Mucosa of stomach (tissue), 1 donor: Measurements from ENCODE around the gene GRM4.

Experiments
- H3K27me3 ChIP-seq: one replicate; pipeline ENCODE4 v1.7.0; 2013; ENCODE audit warnings: mild to moderate bottlenecking, low read length; ENCODE audit not compliant: control insufficient read depth, insufficient read depth
- H3K36me3 ChIP-seq: one replicate; pipeline ENCODE4 v1.7.0; 2013; ENCODE audit warnings: low read length; ENCODE audit not compliant: control insufficient read depth, insufficient read depth
- H3K4me1 ChIP-seq: one replicate; pipeline ENCODE4 v1.7.0; 2013; ENCODE audit warnings: mild to moderate bottlenecking, low read length; ENCODE audit not compliant: control insufficient read depth, insufficient read depth
- H3K4me3 ChIP-seq: one replicate; pipeline ENCODE4 v1.7.0; 2013; ENCODE audit warnings: low read length
- H3K9ac ChIP-seq: one replicate; pipeline ENCODE4 v1.7.0; 2013; ENCODE audit warnings: mild to moderate bottlenecking, low read length, moderate library complexity
- H3K9me3 ChIP-seq: one replicate; pipeline ENCODE4 v1.7.0; 2013; ENCODE audit warnings: mild to moderate bottlenecking, low read length, moderate library complexity; ENCODE audit not compliant: control insufficient read depth
- donor health status: Pancreatic carcinoma.

The GRM4 gene

DNA sequence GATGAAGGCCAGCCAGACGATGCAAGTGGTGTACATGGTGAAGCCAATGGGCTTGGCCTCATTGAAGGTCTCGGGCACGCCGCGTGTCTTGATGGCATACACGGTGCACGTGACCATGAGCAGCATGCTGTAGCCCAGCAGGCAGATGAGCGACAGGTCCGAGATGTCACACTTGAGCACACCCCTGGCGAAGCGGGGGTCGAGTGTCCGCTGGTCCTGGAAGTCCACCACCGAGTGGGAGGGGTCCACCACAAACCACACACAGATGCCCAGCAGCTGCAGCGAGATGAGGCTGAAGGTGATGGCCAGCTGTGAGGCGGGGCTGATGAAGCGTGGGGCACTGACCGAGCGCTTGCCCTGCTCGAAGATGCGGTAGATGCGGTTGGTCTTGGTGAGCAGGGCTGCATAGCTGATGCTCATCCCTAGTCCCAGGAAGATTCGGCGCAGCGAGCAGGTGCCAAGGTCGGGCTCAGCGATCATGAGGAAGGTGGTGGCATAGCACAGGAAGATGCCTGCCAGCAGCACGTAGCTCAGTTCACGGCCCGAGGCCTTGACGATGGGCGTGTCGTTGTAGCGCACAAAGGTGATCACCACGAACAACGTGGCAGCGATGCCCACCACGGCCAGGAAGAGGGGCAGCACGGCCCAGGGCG is 110.1 kb downstream of the GRM4 start:
- no peaks in the 10 kb centered on the region for H3K36me3 ChIP-seq
- no peaks in the 10 kb centered on the region for H3K4me1 ChIP-seq
- H3K27me3 ChIP-seq, result no peaks in the 10 kb centered on the region
- no peak overlapping the region for H3K4me3 ChIP-seq
- no peaks in the 10 kb centered on the region for H3K9me3 ChIP-seq
- no peak overlapping the region for H3K9ac ChIP-seq

DNA sequence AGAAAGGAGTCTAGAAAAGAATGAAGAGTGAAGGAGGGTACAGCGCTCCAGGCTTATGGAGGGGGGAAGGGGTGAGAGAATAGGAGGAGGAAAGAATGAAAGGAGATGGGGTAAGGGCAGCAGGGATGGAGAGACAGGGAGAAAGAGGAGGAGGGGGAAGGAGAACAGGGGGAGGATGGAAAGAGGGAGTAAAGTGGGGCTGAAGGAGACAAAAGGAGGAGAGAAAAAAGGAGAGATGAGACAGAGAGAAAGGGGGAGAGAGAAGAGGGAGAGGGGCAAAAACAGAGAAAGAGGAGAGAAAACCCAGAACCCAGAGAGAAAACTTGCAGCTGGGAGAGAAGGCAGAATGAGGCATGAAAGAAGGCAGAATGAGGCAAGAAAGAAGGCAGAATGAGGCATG is 110.7 kb downstream of the GRM4 start:
- no peak overlapping the region for H3K4me3 ChIP-seq
- H3K9ac ChIP-seq, result no peak overlapping the region
- H3K4me1 ChIP-seq, result no peaks in the 10 kb centered on the region
- no peaks in the 10 kb centered on the region for H3K9me3 ChIP-seq
- no peaks in the 10 kb centered on the region for H3K36me3 ChIP-seq
- H3K27me3 ChIP-seq, result no peaks in the 10 kb centered on the region

DNA sequence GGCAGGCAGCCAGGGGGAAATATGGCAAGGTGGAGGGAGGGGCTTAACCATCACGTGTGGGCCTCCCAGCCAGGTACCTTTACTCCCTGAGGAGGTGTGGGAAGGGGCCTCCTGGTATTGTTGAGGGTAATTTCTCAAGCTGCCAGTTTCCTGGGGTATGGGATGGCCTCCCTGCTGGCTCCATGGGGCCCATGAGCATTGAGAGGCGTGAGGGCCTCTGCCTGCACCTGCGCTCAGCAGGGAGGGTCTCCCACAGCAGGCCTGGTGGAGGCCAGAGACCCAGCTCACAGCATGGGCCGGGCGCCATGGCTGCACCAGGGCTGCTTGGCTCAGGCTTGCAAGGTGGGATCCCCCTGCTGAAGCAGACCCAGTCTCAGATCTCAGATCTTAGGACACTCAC is 113.0 kb downstream of the GRM4 start:
- no peaks in the 10 kb centered on the region for H3K9me3 ChIP-seq
- no peaks in the 10 kb centered on the region for H3K4me1 ChIP-seq
- no peak overlapping the region for H3K9ac ChIP-seq
- H3K27me3 ChIP-seq, result no peaks in the 10 kb centered on the region
- H3K4me3 ChIP-seq, result no peak overlapping the region
- no peaks in the 10 kb centered on the region for H3K36me3 ChIP-seq

DNA sequence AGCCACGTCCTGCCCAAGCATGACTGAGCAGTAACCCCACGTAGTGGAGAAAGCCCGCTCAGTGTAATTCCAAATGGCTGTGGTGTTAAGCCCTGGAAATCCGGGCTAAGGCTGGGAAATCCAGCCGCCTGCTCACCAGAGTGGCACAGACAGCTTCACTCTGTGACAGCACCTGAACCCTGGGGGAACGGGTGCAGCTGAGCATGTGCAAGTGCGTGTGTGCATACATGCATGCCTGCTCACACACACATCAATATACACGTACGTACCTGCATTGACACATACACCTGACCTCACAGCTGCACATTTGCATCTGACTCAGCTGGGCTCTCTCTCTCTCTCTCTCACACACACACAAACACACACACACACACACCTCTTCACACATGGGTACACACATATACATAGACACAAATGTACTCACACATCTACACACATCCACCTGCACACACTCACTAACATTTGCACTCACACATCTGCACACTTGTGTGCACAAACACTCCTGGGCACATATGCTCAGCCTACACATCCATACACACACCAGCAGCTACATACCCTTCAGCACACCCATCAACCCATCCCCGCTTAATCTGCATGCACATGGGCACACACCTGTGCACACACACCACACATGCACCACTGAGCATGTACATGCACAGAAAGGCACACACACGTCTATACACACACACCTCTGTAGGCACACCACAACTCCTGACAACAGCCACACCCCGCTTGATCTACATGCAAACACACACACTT is 114.1 kb downstream of the GRM4 start:
- no peaks in the 10 kb centered on the region for H3K9me3 ChIP-seq
- no peak overlapping the region for H3K4me3 ChIP-seq
- H3K27me3 ChIP-seq, result no peaks in the 10 kb centered on the region

DNA sequence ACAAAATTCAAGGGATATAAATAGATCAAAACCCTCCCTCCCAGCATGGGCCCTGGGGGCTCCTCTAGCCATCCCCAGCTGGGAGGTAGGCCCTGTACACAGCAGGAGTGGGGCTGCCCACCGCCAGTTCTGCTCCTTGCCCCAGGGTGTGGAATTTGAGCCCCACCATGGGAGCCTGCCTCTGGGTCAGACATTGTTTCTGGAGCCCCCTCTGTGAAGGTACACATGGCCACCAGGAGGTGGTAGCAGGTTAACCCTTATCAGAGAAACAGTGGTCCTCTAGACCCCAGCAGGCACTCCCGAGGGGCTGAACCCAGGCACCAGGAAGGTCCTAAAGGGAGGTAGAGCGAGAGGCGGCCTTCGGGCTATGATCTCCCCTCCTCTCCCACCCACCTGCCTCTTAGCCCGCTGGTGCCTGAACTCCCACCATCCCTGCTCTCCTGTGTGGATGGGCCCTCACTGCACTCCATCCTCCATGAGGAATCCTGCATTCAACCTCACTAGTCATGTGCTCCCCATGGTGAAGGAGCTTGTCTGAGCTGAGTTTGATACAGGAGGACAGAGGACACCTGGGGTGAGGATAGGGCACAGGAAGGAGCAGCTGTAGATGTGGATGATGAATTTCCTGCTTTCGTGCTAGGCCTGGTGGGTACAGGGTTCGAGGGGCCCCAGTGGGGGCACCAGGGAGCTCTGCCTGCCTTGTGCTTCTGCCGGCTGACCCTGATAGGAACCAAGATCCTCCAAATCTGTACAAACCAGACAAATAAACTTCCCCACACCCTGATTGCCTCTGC is 114.9 kb downstream of the GRM4 start:
- H3K4me3 ChIP-seq, result no peak overlapping the region
- no peaks in the 10 kb centered on the region for H3K9me3 ChIP-seq
- no peaks in the 10 kb centered on the region for H3K27me3 ChIP-seq

More for the DNA sequence above, 114.1 kb downstream of the GRM4 start:
- Histone ChIP-seq H3K9ac (no peak overlapping the region), H3K36me3 (no peaks in the 10 kb centered on the region), H3K4me1 (no peaks in the 10 kb centered on the region)

DNA sequence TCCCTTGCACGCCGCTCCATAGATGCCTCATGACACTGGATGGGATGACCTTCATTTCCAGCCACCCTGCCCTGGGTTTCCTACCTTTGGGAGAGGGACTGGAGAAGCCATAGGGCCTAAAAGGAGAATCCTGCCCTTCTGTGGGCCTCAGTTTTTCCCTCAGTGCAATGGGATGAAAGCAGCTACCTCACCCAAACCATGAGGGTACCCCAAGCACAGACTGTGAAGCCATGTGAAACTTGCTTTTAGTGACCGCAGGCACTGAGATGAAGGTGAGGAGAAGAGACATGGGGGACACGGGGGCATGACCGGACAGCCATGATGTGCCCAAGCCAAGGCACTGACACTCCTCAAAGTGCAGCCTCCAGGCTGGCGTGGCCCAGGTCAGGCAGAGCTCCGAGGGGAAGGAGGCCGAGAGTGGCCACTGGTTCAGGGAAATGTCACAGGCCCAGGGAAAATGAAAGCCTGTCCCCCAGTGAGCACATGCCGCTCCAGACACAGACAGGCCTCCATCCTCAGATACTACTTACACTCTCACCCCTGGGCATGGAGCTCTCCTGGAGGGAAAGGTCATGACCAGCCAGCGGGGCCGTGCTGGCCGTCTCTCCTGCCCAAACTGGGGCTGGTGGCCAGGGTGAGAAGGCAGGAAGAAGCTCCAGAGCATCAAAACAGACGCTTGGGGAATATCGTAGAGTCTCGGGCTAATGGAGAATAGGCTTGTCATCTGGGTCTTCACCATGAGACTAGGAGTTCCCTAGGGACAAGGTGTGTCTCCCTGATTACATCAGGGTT is 116.2 kb downstream of the GRM4 start:
- Histone ChIP-seq H3K4me1 (peaks cover 10% of the 10 kb centered on the region), H3K27me3 (peaks cover under 1% of the 10 kb centered on the region), H3K4me3 (no peak overlapping the region), H3K9me3 (no peaks in the 10 kb centered on the region), H3K9ac (no peak overlapping the region), H3K36me3 (no peaks in the 10 kb centered on the region)

More for the DNA sequence above, 114.9 kb downstream of the GRM4 start:
- Histone ChIP-seq H3K4me1 (peaks cover 6% of the 10 kb centered on the region), H3K36me3 (no peaks in the 10 kb centered on the region), H3K9ac (no peak overlapping the region)

DNA sequence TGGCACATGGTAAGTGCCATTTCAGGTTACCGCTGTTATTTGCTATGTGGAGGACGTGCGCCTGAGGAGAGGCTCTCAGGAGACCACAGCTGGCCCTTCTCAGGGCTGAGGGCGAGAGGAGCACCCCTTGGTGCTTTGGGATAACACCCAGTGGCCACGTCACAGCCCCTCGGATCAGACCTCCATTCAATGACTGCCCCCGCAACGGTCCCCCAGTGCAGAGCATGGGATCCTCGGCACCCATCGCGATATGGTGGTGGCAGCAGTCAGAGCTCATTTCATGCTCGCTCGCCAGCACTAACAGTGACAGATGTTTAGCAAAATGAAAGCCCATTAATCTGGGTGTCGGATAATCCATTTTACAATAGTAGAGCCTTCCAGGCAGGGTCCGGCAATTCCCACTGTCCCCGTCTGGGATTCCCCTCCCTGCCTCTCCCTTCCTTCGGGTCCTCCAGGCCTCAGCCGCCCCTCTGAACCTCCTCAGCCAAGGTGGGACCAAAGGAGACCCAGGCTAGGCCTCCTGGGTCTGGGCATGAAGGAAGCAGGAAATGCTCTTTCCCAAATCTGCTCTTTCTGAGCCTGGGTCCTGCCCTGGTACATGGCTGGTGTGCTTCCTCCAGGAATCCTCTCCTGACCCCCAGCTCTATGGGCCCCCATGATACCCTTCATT is 117.1 kb downstream of the GRM4 start:
- Histone ChIP-seq H3K4me1 (peaks cover 10% of the 10 kb centered on the region), H3K36me3 (no peaks in the 10 kb centered on the region), H3K4me3 (no peak overlapping the region), H3K27me3 (peaks cover 5% of the 10 kb centered on the region), H3K9me3 (no peaks in the 10 kb centered on the region), H3K9ac (no peak overlapping the region)

DNA sequence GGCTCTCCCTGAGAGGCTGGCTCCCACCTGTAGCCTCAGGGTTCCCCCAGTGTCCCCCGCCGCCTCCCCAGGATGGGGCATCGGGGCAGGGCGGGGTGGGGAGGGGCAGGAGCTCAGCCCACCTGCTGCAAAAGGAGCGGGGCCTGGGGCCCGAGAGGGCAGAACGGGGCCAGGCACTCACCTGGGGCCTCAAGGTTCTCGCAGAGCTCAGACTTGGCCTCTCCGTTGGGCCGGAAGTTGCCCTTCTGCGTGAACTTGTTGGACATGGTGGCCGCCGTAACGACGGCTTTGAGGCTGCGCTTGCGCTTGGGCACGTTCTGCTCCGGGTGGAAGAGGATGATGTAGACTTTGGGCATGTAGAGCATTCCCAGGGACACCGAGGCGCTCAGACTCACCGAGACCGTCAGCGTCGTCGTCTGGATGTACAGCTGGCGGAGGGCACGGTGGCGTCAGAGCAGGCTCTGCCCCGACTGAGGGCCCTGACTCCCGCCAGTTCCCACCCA is 117.9 kb downstream of the GRM4 start:
- Histone ChIP-seq H3K27me3 (peaks cover 5% of the 10 kb centered on the region), H3K9ac (no peak overlapping the region), H3K4me1 (peaks cover 10% of the 10 kb centered on the region), H3K36me3 (no peaks in the 10 kb centered on the region), H3K4me3 (no peak overlapping the region), H3K9me3 (no peaks in the 10 kb centered on the region)

DNA sequence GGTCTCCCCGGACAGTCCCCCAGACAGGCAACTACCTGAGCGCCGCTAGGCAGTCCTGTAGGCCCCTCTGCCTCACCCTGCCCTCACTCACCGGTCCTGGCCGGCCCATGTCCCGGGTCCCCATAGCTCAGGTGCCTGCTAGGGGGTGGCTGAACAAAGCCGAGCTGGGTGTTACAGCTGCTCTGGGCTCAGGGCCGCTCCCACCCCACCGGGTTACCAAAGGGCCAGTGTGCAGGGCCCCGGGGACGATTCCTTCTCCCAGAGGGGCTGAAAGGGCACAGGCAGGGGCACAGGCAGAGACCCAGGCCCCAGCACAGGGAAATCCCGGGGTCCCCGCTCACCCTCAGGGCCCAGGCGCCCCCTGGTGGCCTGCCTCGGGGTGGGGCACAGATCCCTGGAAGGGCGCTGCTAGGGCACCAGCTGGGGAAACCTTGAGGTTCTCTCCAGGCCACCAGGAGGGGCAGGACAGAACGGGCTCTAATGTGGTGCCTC is 118.4 kb downstream of the GRM4 start:
- Histone ChIP-seq H3K36me3 (no peaks in the 10 kb centered on the region), H3K9ac (no peak overlapping the region), H3K27me3 (peaks cover 10% of the 10 kb centered on the region), H3K4me1 (peaks cover 14% of the 10 kb centered on the region), H3K4me3 (no peak overlapping the region), H3K9me3 (no peaks in the 10 kb centered on the region)

DNA sequence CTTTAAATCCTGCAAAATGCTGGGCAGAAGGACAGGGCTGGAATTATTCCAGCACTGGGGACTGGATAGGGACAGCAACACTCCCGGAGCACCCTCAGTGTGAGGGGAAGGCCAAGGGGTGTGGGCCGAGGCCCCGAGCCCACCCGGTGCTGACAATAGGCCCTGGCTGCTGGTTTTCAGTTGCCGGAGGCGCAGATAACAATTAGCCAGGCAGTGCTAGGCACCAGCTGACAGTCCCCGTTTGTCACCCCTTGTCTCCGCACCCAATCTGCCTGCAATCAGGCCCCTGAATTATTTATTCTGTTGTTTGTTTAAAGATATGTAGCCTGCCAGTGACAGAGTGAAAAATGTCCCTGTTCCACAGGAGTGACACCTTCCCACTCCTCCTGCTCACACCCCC is 120.0 kb downstream of the GRM4 start:
- Histone ChIP-seq H3K36me3 (no peaks in the 10 kb centered on the region), H3K4me1 (peaks cover 25% of the 10 kb centered on the region), H3K9me3 (no peaks in the 10 kb centered on the region)

More for the DNA sequence above, 120.0 kb downstream of the GRM4 start:
- Histone ChIP-seq H3K4me3 (no peak overlapping the region), H3K9ac (no peak overlapping the region), H3K27me3 (peaks cover 18% of the 10 kb centered on the region)
